ENCODE data around the gene SPEF1.

SPEF1 gene

GRCh38 chr20:3729378-3729777 lies 51.9 kb downstream of the SPEF1 start:
- no peak overlapping the region for H3K4me3 ChIP-seq (ENCODE audit: low read depth, low read length)
- H3K9me3 ChIP-seq (ENCODE audit: control insufficient read depth, insufficient read depth, low read length) = no peaks in the 10 kb centered on the region
- H3K36me3 ChIP-seq (ENCODE audit: control insufficient read depth, insufficient read depth, low read length) = no peaks in the 10 kb centered on the region
- H3K27me3 ChIP-seq (ENCODE audit: control insufficient read depth, insufficient read depth, low read length) = peaks cover 45% of the 10 kb centered on the region
- peaks cover 2% of the 10 kb centered on the region for H3K4me1 ChIP-seq (ENCODE audit: control insufficient read depth, insufficient read depth, low read length)
- no peak overlapping the region for H3K9ac ChIP-seq (ENCODE audit: low read depth, low read length)

- Histone ChIP-seq H3K27me3 (ENCODE audit: control insufficient read depth, insufficient read depth, low read length) (peaks cover 44% of the 10 kb centered on the region), H3K4me1 (ENCODE audit: control insufficient read depth, insufficient read depth, low read length) (peaks cover 2% of the 10 kb centered on the region), H3K9ac (ENCODE audit: low read depth, low read length) (no peak overlapping the region), H3K4me3 (ENCODE audit: low read depth, low read length) (no peak overlapping the region), H3K9me3 (ENCODE audit: control insufficient read depth, insufficient read depth, low read length) (no peaks in the 10 kb centered on the region), H3K36me3 (ENCODE audit: control insufficient read depth, insufficient read depth, low read length) (no peaks in the 10 kb centered on the region)
These were observed 52.4 kb downstream of the SPEF1 start for GRCh38 chr20:3728876-3729275.

GRCh38 chr20:3728354-3728753 lies 52.9 kb downstream of the SPEF1 start:
- H3K4me1 ChIP-seq (ENCODE audit: control insufficient read depth, insufficient read depth, low read length) = no peaks in the 10 kb centered on the region
- no peak overlapping the region for H3K4me3 ChIP-seq (ENCODE audit: low read depth, low read length)
- no peaks in the 10 kb centered on the region for H3K9me3 ChIP-seq (ENCODE audit: control insufficient read depth, insufficient read depth, low read length)
- H3K36me3 ChIP-seq (ENCODE audit: control insufficient read depth, insufficient read depth, low read length) = no peaks in the 10 kb centered on the region
- H3K9ac ChIP-seq (ENCODE audit: low read depth, low read length) = no peak overlapping the region
- H3K27me3 ChIP-seq (ENCODE audit: control insufficient read depth, insufficient read depth, low read length) = peaks cover 39% of the 10 kb centered on the region
